Right renal pelvis (tissue), 4 donors: ENCODE results near the gene AGBL2. TPM values are rescaled to one million over a fixed set of nuclear protein-coding genes. Genes with fewer than 3 reads are reported as not detected.
"Not testable (repeated sequence)": the region's sequence is repeated elsewhere in the genome, so short reads cannot be mapped to it uniquely, and the experiment has no call there.

ENCODE experiments used
- DNase-seq, 4 donors: peaks; one replicate each; pipeline ENCODE4 v3.0.0-alpha.2; 2013; ENCODE audit warnings: low read depth in 4 of 4, low spot score in 3 of 4, missing footprints in 1 of 4
- polyA plus RNA-seq, 4 donors: library from polyadenylated mRNA; unstranded; fragments of 120-200 nt; gene quantifications; one replicate each; pipeline ENCODE4 v1.2.1, GENCODE V29; 2013; ENCODE audit not compliant: insufficient read length in 4 of 4

AGBL2 gene
- polyA plus RNA-seq, 4 donors, result 8.2 to 10.5 (median 9.0) TPM

- DNase-seq, result peak in 2 of 4 donors; percentile 8 to 12
These were observed 73.5 kb downstream of the AGBL2 start for GRCh38 chr11:47641600-47642098.

GRCh38 chr11:47640506-47640905, 74.7 kb downstream of the AGBL2 start:
- DNase-seq, result not testable (repeated sequence)

GRCh38 chr11:47636331-47636730, 78.8 kb downstream of the AGBL2 start:
- not testable (repeated sequence) for DNase-seq

- no peak for DNase-seq
These were observed 83.7 kb downstream of the AGBL2 start for GRCh38 chr11:47631473-47631872.

- no peak for DNase-seq
These were observed 87.1 kb downstream of the AGBL2 start for GRCh38 chr11:47628026-47628425.

- no peak for DNase-seq
These were observed 88.9 kb downstream of the AGBL2 start for GRCh38 chr11:47626234-47626633.

- DNase-seq, result no peak
These were observed 94.3 kb downstream of the AGBL2 start for GRCh38 chr11:47620836-47621378.

- no peak for DNase-seq
These were observed 97.8 kb downstream of the AGBL2 start for GRCh38 chr11:47617417-47617809.

- DNase-seq, result peak in 1 of 4 donors; percentile 47
These were observed 98.3 kb downstream of the AGBL2 start for GRCh38 chr11:47616726-47617416.

GRCh38 chr11:47615249-47615648, 99.9 kb downstream of the AGBL2 start:
- no peak for DNase-seq

- no peak for DNase-seq
These were observed 103.8 kb downstream of the AGBL2 start for GRCh38 chr11:47611348-47611794.

- DNase-seq, result no peak
These were observed 105.5 kb downstream of the AGBL2 start for GRCh38 chr11:47609675-47610074.

Other genes with a start within 250 kb of the AGBL2 start
- 100 to 1,000 TPM in 2 of 4 donors, 10 to 100 TPM in 2; 88.1 to 109 (median 104) TPM for gene CELF1, start 162.2 kb downstream of the AGBL2 start, polyA plus RNA-seq
- 10 to 100 TPM; 50.1 to 59.8 (median 57.8) TPM for gene PTPMT1, start 149.8 kb downstream of the AGBL2 start, polyA plus RNA-seq
- gene KBTBD4, start 136.4 kb downstream of the AGBL2 start, polyA plus RNA-seq, result 10 to 100 TPM; 26.1 to 27.5 (median 26.5) TPM
- gene NDUFS3, start 136.3 kb downstream of the AGBL2 start, polyA plus RNA-seq, result 100 to 1,000 TPM; 146 to 149 (median 148) TPM
- gene FAM180B, start 128.7 kb downstream of the AGBL2 start, polyA plus RNA-seq, result under 1 TPM; 0.19 to 0.40 (median 0.26) TPM
- 10 to 100 TPM in 1 of 4 donors, 1 to 10 TPM in 3; 5.4 to 12.0 (median 6.1) TPM for gene C1QTNF4, start 121.0 kb downstream of the AGBL2 start, polyA plus RNA-seq
- 100 to 1,000 TPM; 120 to 135 (median 126) TPM for gene MTCH2, start 72.8 kb downstream of the AGBL2 start, polyA plus RNA-seq
- 100 to 1,000 TPM in 3 of 4 donors, 10 to 100 TPM in 1; 94.6 to 131 (median 108) TPM for gene FNBP4, start 52.0 kb upstream of the AGBL2 start, polyA plus RNA-seq
- 10 to 100 TPM; 60.5 to 70.1 (median 68.1) TPM for gene NUP160, start 133.0 kb upstream of the AGBL2 start, polyA plus RNA-seq